KBM-7 (cell line): ENCODE results near the gene CCNYL1.
"Not testable (repeated sequence)": the region's sequence is repeated elsewhere in the genome, so short reads cannot be mapped to it uniquely, and the experiment has no call there.

Experiments
- DNase-seq: peaks from one replicate; pipeline ENCODE4 v3.0.0-alpha.2; 2015
- in situ Hi-C: fragments of 300-500 bp; cut with MboI; formaldehyde crosslinking; loops from 2 replicates; pipeline ENCODE4 v1.14.3; 2020; ENCODE audit warnings: low sequenced_read_pairs, low pct_unique_long_range_greater_than_20kb, mixed read lengths

The CCNYL1 gene

GRCh38 chr2:207710814-207711740, at the start of gene CCNYL1:
TSS of gene CCNYL1 (plus strand) at chr2:207711640. CDS start at chr2:207711897, 257 bp downstream.
- in situ Hi-C loops: no loop called here
- DNase-seq: peak; percentile 98

- in situ Hi-C loops: no loop called here
- DNase-seq: peak; percentile 16
Observed at GRCh38 chr2:207662203-207662602, 49.2 kb upstream of the CCNYL1 start.

GRCh38 chr2:207663870-207664545, 47.4 kb upstream of the CCNYL1 start:
- in situ Hi-C loops: no loop called here
- no peak for DNase-seq

- no peak for DNase-seq
- in situ Hi-C loops: no loop called here
Observed at GRCh38 chr2:207670887-207671286, 40.6 kb upstream of the CCNYL1 start.

GRCh38 chr2:207673431-207673830, 38.0 kb upstream of the CCNYL1 start:
- DNase-seq: no peak
- in situ Hi-C loops: no loop called here

GRCh38 chr2:207674266-207674774, 37.1 kb upstream of the CCNYL1 start:
- in situ Hi-C loops: no loop called here
- DNase-seq: no peak

GRCh38 chr2:207674826-207675225, 36.6 kb upstream of the CCNYL1 start:
- no peak for DNase-seq
- in situ Hi-C loops: no loop called here

- no peak for DNase-seq
- in situ Hi-C loops: no loop called here
Observed at GRCh38 chr2:207676827-207677354, 34.5 kb upstream of the CCNYL1 start.

- in situ Hi-C loops: no loop called here
- no peak for DNase-seq
Observed at GRCh38 chr2:207681431-207681830, 30.0 kb upstream of the CCNYL1 start.

- in situ Hi-C loops: no loop called here
- DNase-seq: no peak
Observed at GRCh38 chr2:207682557-207682956, 28.9 kb upstream of the CCNYL1 start.

- in situ Hi-C loops: no loop called here
- no peak for DNase-seq
Observed at GRCh38 chr2:207683438-207683837, 28.0 kb upstream of the CCNYL1 start.

GRCh38 chr2:207683879-207684627, 27.4 kb upstream of the CCNYL1 start:
- DNase-seq: no peak
- in situ Hi-C loops: no loop called here

- DNase-seq: no peak
- in situ Hi-C loops: no loop called here
Observed at GRCh38 chr2:207686812-207687211, 24.6 kb upstream of the CCNYL1 start.

GRCh38 chr2:207688597-207688996, 22.8 kb upstream of the CCNYL1 start:
- in situ Hi-C loops: no loop called here
- no peak for DNase-seq

- DNase-seq, in situ Hi-C loops: not testable (repeated sequence)
Observed at GRCh38 chr2:207690845-207691461, 20.5 kb upstream of the CCNYL1 start.

- in situ Hi-C loops: no loop called here
- DNase-seq: peak; percentile 40
Observed at GRCh38 chr2:207692206-207693065, 19.0 kb upstream of the CCNYL1 start.

- in situ Hi-C loops: no loop called here
- DNase-seq: no peak
Observed at GRCh38 chr2:207693641-207694249, 17.7 kb upstream of the CCNYL1 start.
